Measurements from ENCODE around the gene SLC22A12.

The SLC22A12 gene

DNA sequence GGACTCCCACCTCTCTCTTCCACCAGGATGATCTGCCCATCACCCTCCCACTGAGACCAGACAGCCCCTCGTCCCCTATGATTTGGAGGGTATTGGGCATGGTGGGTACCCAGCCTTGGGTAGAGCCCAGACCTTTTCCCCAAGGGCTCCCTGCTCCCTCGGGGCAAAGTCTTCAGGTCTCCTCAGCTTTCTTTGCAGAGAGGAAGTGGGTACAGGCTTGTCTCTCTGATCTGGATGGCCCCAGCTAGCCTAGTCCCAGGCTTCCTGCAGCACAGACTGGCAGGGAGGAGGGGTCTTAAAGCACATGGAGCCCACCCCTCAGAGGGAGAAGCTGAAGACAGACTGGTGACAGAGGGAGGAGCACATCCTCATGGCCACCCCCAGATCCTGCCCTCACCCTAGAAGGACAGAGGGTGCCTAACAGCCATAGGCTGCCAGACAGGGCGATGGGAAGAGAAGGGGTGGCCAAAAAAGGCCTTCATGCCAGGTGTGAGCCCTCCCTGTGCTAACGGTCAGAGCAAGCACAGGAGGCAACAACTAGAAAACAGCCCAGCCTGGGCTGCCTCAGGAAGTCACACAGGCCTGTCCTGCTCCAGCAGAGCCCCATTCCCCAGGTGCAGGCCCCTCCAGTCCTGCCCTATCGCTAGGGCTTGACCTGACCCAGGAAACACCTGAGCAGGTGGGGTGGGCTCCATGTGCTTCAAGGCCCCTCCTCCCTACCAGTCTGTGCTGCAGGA, 30.4 kb downstream of the SLC22A12 start:
- no peak for DNase-seq (ENCODE audit: low read depth)
- H3K4me3 ChIP-seq (ENCODE audit: control insufficient read depth, low read depth, low read length), result no peak overlapping the region
- TF ChIP-seq, protein P1, sequence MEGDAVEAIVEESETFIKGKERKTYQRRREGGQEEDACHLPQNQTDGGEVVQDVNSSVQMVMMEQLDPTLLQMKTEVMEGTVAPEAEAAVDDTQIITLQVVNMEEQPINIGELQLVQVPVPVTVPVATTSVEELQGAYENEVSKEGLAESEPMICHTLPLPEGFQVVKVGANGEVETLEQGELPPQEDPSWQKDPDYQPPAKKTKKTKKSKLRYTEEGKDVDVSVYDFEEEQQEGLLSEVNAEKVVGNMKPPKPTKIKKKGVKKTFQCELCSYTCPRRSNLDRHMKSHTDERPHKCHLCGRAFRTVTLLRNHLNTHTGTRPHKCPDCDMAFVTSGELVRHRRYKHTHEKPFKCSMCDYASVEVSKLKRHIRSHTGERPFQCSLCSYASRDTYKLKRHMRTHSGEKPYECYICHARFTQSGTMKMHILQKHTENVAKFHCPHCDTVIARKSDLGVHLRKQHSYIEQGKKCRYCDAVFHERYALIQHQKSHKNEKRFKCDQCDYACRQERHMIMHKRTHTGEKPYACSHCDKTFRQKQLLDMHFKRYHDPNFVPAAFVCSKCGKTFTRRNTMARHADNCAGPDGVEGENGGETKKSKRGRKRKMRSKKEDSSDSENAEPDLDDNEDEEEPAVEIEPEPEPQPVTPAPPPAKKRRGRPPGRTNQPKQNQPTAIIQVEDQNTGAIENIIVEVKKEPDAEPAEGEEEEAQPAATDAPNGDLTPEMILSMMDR (IDR thresholded peaks at IDR 0.05; ENCODE audit: control insufficient read depth, insufficient read depth, low read depth, low read length, missing control alignments), result no peak

DNA sequence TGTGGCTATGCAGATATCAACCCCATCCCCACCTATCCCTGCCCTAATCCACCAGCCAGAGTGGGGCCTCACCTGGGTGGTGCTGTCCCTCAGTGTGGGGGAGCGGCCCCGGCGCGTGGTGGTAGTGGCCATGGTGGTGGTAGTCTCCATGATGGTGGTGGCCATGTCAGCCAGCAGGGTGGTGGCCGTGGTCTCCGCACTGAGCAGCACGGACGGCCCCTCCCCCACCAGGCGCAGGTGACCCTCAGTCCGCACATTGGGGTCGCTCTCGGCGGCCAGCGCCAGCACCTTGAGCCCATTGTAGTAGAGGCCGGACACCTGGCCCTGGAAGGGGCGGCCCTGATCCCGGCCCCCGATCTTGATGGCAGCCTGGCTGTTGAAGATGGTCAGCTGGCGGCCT, 31.7 kb downstream of the SLC22A12 start:
- DNase-seq (ENCODE audit: low read depth), result no peak
- H3K4me3 ChIP-seq (ENCODE audit: control insufficient read depth, low read depth, low read length), result no peak overlapping the region
- TF ChIP-seq, protein P1 (IDR thresholded peaks at IDR 0.05; ENCODE audit: control insufficient read depth, insufficient read depth, low read depth, low read length, missing control alignments), result no peak

DNA sequence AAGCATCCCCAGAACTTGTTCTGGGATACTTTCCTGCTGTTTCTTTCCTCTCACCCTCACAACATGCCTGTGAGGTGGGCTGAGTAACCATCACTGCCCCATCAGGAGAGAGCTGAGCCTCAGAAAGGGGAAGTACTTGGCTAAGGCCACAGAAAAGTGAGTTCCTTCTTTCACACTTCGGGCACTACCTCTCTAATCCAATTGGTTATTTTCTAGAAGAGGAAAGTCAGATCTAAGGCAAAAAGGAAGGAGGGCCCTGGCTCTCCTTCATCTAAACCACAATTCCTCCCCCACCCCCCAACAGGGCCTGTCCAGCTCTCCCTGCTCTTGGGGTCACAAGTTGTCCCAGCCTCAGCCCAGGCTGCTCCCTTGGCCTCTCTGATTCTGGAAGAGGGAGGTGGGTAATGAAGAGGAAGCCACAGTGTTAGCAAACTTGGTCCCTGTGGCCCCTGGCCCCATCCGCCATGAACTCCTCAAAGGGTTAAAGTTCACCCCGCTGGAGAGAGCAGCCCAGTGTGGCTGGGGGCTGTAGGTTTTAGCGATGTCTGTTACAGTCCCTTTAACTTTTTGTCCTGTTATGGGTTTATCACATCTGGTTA, 34.0 kb downstream of the SLC22A12 start:
- TF ChIP-seq, protein P1 (IDR thresholded peaks at IDR 0.05; ENCODE audit: control insufficient read depth, insufficient read depth, low read depth, low read length, missing control alignments), result no peak
- no peak for DNase-seq (ENCODE audit: low read depth)
- no peak overlapping the region for H3K4me3 ChIP-seq (ENCODE audit: control insufficient read depth, low read depth, low read length)

DNA sequence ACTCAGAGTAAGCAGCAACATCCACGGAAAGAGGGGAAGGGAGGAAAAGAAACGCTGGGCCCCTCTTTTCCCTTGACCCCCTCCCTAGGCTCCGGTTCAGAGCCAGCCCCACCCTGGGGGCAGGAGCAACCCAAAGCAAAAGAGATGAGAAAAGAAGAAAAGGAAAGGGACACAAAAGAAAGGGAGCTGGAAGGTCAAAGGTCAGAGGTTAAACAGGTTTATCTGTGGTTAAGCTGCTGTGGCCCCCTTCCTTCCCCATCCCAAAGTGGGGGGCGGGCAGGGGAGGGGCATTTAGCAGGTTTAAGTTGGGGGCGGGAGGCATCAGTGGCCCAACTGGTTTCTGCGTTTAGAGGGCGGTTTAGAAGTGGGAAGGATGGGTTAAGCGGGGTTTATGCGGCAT, 35.6 kb downstream of the SLC22A12 start:
- no peak overlapping the region for H3K4me3 ChIP-seq (ENCODE audit: control insufficient read depth, low read depth, low read length)
- TF ChIP-seq, protein P1 (IDR thresholded peaks at IDR 0.05; ENCODE audit: control insufficient read depth, insufficient read depth, low read depth, low read length, missing control alignments), result no peak
- DNase-seq (ENCODE audit: low read depth), result no peak

DNA sequence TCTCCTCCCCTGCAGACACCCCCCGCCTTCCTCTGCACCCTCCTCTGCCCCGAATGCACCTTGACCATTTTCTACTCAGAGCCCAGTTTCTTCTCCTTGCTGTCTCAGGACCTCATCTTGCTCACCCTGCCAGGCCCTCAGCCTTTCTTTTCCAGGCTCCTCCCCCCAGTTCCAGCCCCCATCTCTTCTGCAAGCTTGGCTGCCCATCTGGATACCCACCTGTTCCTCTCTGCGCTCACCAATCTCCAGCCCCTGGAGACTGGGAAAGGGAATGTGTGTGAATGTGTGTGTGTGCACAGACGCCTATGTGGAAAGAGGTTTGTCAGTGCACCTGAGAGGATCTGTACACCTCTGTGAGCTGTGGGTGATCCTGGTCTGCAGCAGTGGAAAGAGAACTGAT, 36.4 kb downstream of the SLC22A12 start:
- no peak for DNase-seq (ENCODE audit: low read depth)
- H3K4me3 ChIP-seq (ENCODE audit: control insufficient read depth, low read depth, low read length), result no peak overlapping the region
- TF ChIP-seq, protein P1 (IDR thresholded peaks at IDR 0.05; ENCODE audit: control insufficient read depth, insufficient read depth, low read depth, low read length, missing control alignments), result no peak

DNA sequence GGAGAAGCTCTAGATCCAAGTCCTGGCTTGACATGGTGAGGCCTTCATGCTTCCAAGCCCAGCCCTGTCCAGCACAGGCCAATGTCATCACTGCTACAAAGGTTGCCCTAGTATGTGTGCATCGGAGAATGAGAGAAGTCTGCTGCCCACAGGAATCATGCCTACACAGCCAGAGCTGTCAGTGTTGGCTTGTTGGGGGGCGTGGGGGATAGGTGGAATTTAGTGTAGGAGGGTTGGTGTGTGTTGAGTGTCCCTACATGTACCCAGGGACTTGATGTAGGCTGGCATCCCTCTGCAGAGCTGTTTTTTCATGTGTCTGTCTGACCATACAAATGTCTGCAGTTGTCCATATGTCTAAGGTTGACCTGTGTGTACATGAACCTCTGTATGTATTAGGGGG, 37.6 kb downstream of the SLC22A12 start:
- no peak overlapping the region for H3K4me3 ChIP-seq (ENCODE audit: control insufficient read depth, low read depth, low read length)
- DNase-seq (ENCODE audit: low read depth), result no peak
- TF ChIP-seq, protein P1 (IDR thresholded peaks at IDR 0.05; ENCODE audit: control insufficient read depth, insufficient read depth, low read depth, low read length, missing control alignments), result no peak

Data from AG09309 (cell line).